MM.1S (cell line): ENCODE results near the gene MIGA2.

Experiments
- DNase-seq: peaks from one replicate; pipeline ENCODE4 v3.0.0-alpha.2; 2015
- H2AFZ ChIP-seq: fragments of 300-600 bp; sonication (generic); 2 replicates; pipeline ENCODE4 v1.6.0; 2016; ENCODE audit warnings: antibody characterized with exemption, low read length
- H3F3A ChIP-seq: fragments of 300-600 bp; sonication (generic); 2 replicates; pipeline ENCODE4 v1.6.1; 2016; ENCODE audit warnings: mild to moderate bottlenecking, antibody characterized with exemption, low read length, moderate library complexity, mixed read lengths; ENCODE audit not compliant: insufficient read depth
- H3K27ac ChIP-seq: fragments of 300-600 bp; sonication (generic); 2 replicates; pipeline ENCODE4 v1.5.1; 2016; ENCODE audit warnings: mild to moderate bottlenecking, low read length
- H3K27me3 ChIP-seq: fragments of 300-600 bp; sonication (generic); replicated peaks from 2 replicates; pipeline ENCODE4 v1.6.0; 2016; ENCODE audit warnings: low read length; ENCODE audit not compliant: insufficient read depth
- H3K36me3 ChIP-seq: fragments of 300-600 bp; sonication (generic); replicated peaks from 2 replicates; pipeline ENCODE4 v1.6.1; 2016; ENCODE audit warnings: mild to moderate bottlenecking, low read length, mixed read lengths; ENCODE audit not compliant: insufficient read depth
- H3K4me1 ChIP-seq: fragments of 300-600 bp; sonication (generic); 2 replicates; pipeline ENCODE4 v1.6.1; 2016; ENCODE audit warnings: low read length, mixed read lengths
- H3K4me2 ChIP-seq: fragments of 300-600 bp; sonication (generic); 2 replicates; pipeline ENCODE4 v1.6.0; 2016; ENCODE audit warnings: low read depth, low read length
- H3K4me3 ChIP-seq: fragments of 300-600 bp; sonication (generic); 2 replicates; pipeline ENCODE4 v1.5.1; 2016; ENCODE audit warnings: low read length, mixed read lengths
- H3K79me2 ChIP-seq: fragments of 300-600 bp; sonication (generic); 2 replicates; pipeline ENCODE4 v1.6.1; 2016; ENCODE audit warnings: mixed run types, low read length, mixed read lengths
- H3K9ac ChIP-seq: fragments of 300-600 bp; sonication (generic); 2 replicates; pipeline ENCODE4 v1.6.1; 2016; ENCODE audit warnings: low read length, mixed read lengths
- H3K9me2 ChIP-seq: fragments of 300-600 bp; sonication (generic); replicated peaks from 2 replicates; pipeline ENCODE4 v1.6.1; 2016; ENCODE audit warnings: mild to moderate bottlenecking, low read length, mixed read lengths; ENCODE audit not compliant: insufficient read depth
- H3K9me3 ChIP-seq: fragments of 300-600 bp; sonication (generic); replicated peaks from 2 replicates; pipeline ENCODE4 v1.6.1; 2016; ENCODE audit warnings: mild to moderate bottlenecking, low read length, mixed read lengths; ENCODE audit not compliant: insufficient read depth
- H4K20me1 ChIP-seq: fragments of 300-600 bp; sonication (generic); 2 replicates; pipeline ENCODE4 v1.6.1; 2016; ENCODE audit warnings: mild to moderate bottlenecking, low read length, moderate library complexity, mixed read lengths; ENCODE audit not compliant: insufficient read depth
- CTCF ChIP-seq: fragments of 300-600 bp; sonication (generic); IDR thresholded peaks from 2 replicates; pipeline ENCODE4 v1.5.1; 2016; ENCODE audit warnings: antibody characterized with exemption, low read length, mixed read lengths
- EZH2 ChIP-seq: fragments of 300-600 bp; sonication (generic); optimal IDR thresholded peaks from 2 replicates; pipeline ENCODE3; 2017; ENCODE audit warnings: low read depth, mild to moderate bottlenecking, antibody characterized with exemption, low read length, mixed read lengths
- EZH2phosphoT487 ChIP-seq: fragments of 300-600 bp; sonication (generic); IDR thresholded peaks from 2 replicates; pipeline ENCODE4 v1.6.1; 2018; ENCODE audit warnings: antibody characterized with exemption, low read length

MIGA2 gene

GRCh38 chr9:129059796-129060785 is 23.7 kb downstream of the MIGA2 start:
- no peaks in the 10 kb centered on the region for H3F3A ChIP-seq
- no peak for TF ChIP-seq CTCF
- no peak for TF ChIP-seq EZH2phosphoT487
- no peak for TF ChIP-seq EZH2
- no peak overlapping the region for H2AFZ ChIP-seq
- H4K20me1 ChIP-seq = no peaks in the 10 kb centered on the region
- no peaks in the 10 kb centered on the region for H3K9me3 ChIP-seq
- no peak for DNase-seq
- H3K4me2 ChIP-seq = no peak overlapping the region
- H3K9ac ChIP-seq = no peak overlapping the region
- no peak overlapping the region for H3K4me3 ChIP-seq
- no peaks in the 10 kb centered on the region for H3K36me3 ChIP-seq
- H3K79me2 ChIP-seq = no peaks in the 10 kb centered on the region
- no peak overlapping the region for H3K27ac ChIP-seq
- H3K9me2 ChIP-seq = no peaks in the 10 kb centered on the region
- H3K4me1 ChIP-seq = no peaks in the 10 kb centered on the region
- H3K27me3 ChIP-seq = no peaks in the 10 kb centered on the region

- Histone ChIP-seq H3K27me3 (no peaks in the 10 kb centered on the region), H3K27ac (no peak overlapping the region), H3K36me3 (no peaks in the 10 kb centered on the region), H3K9ac (no peak overlapping the region), H4K20me1 (no peaks in the 10 kb centered on the region), H3K9me2 (no peaks in the 10 kb centered on the region), H3K9me3 (no peaks in the 10 kb centered on the region), H3K4me1 (no peaks in the 10 kb centered on the region), H3K4me3 (no peak overlapping the region), H3K79me2 (no peaks in the 10 kb centered on the region), H3K4me2 (no peak overlapping the region), H3F3A (no peaks in the 10 kb centered on the region), H2AFZ (no peak overlapping the region)
- DNase-seq = no peak
- TF ChIP-seq EZH2phosphoT487 = no peak
Observed at GRCh38 chr9:129060991-129061390, 24.6 kb downstream of the MIGA2 start.

GRCh38 chr9:129063061-129063460 is 26.6 kb downstream of the MIGA2 start:
- Histone ChIP-seq H2AFZ (no peak overlapping the region), H3K79me2 (no peaks in the 10 kb centered on the region), H4K20me1 (no peaks in the 10 kb centered on the region), H3K36me3 (no peaks in the 10 kb centered on the region), H3K27me3 (no peaks in the 10 kb centered on the region), H3K27ac (no peak overlapping the region), H3F3A (no peaks in the 10 kb centered on the region), H3K4me3 (no peak overlapping the region), H3K9me2 (no peaks in the 10 kb centered on the region), H3K9ac (no peak overlapping the region), H3K9me3 (no peaks in the 10 kb centered on the region), H3K4me1 (no peaks in the 10 kb centered on the region), H3K4me2 (no peak overlapping the region)
- no peak for DNase-seq
- TF ChIP-seq CTCF (no peak), EZH2 (no peak), EZH2phosphoT487 (no peak)

DNA sequence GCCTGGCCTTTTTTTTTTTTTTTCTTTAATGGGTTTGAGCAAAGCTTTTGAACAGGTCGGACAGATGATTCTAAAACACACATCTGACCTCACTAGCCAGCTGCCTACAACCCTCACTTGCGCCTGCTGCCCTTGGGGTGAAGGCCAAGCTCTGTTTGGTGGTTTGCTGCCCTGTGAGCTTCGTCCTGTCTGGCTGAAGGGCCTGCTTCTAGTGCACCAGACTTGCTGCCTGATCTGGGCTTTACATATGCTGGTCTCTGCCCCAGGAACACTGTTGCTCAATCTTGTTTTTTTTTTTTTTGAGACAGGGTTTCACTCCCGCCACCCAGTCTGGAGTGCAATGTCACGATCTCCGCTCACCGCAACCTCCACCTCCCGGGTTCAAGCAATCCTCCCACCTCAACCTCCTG is 28.1 kb downstream of the MIGA2 start:
- no peak for DNase-seq
- no peaks in the 10 kb centered on the region for H3K9me2 ChIP-seq

More for the DNA sequence above, 28.1 kb downstream of the MIGA2 start:
- Histone ChIP-seq H3F3A (no peaks in the 10 kb centered on the region), H3K4me1 (no peaks in the 10 kb centered on the region), H3K27me3 (no peaks in the 10 kb centered on the region), H3K4me2 (no peak overlapping the region), H3K27ac (no peak overlapping the region), H3K4me3 (no peak overlapping the region), H2AFZ (no peak overlapping the region), H3K9me3 (no peaks in the 10 kb centered on the region), H4K20me1 (no peaks in the 10 kb centered on the region), H3K79me2 (no peaks in the 10 kb centered on the region), H3K9ac (no peak overlapping the region), H3K36me3 (no peaks in the 10 kb centered on the region)
- TF ChIP-seq EZH2phosphoT487 = no peak
- TF ChIP-seq EZH2 = no peak
- no peak for TF ChIP-seq CTCF
